ENCODE results near the gene RBM8A.

DNA sequence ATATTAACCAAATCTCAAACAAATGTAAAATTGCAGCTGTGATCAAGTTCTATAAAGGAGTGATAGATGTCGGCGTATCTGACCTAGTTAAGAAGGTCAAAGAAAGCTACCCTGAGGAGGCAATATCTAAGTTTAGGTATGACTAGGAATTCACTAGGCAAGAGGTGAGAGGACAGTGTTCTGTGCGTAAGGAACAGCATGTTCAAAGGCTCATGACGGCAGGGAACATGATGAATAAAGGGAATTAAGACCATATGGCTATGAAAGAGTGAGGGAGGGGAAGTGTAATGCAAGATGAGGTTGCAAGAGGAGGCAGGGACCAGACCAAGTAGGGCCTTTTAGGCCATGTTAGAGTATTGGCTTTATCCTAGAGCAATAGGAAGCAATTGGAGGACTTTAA lies 21.9 kb upstream of the RBM8A start:
- TF ChIP-seq, protein P1, sequence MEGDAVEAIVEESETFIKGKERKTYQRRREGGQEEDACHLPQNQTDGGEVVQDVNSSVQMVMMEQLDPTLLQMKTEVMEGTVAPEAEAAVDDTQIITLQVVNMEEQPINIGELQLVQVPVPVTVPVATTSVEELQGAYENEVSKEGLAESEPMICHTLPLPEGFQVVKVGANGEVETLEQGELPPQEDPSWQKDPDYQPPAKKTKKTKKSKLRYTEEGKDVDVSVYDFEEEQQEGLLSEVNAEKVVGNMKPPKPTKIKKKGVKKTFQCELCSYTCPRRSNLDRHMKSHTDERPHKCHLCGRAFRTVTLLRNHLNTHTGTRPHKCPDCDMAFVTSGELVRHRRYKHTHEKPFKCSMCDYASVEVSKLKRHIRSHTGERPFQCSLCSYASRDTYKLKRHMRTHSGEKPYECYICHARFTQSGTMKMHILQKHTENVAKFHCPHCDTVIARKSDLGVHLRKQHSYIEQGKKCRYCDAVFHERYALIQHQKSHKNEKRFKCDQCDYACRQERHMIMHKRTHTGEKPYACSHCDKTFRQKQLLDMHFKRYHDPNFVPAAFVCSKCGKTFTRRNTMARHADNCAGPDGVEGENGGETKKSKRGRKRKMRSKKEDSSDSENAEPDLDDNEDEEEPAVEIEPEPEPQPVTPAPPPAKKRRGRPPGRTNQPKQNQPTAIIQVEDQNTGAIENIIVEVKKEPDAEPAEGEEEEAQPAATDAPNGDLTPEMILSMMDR (IDR thresholded peaks at IDR 0.05), result no peak
- no peak for TF ChIP-seq POLR2A (IDR thresholded peaks at IDR 0.05)
